ENCODE measurements around the gene RNF187. TPM values are rescaled to one million over a fixed set of nuclear protein-coding genes. Genes with fewer than 3 reads are reported as not detected.

The RNF187 gene
- total RNA-seq, 2 donors from 2014 or later, result 39.5 to 155 TPM

DNA sequence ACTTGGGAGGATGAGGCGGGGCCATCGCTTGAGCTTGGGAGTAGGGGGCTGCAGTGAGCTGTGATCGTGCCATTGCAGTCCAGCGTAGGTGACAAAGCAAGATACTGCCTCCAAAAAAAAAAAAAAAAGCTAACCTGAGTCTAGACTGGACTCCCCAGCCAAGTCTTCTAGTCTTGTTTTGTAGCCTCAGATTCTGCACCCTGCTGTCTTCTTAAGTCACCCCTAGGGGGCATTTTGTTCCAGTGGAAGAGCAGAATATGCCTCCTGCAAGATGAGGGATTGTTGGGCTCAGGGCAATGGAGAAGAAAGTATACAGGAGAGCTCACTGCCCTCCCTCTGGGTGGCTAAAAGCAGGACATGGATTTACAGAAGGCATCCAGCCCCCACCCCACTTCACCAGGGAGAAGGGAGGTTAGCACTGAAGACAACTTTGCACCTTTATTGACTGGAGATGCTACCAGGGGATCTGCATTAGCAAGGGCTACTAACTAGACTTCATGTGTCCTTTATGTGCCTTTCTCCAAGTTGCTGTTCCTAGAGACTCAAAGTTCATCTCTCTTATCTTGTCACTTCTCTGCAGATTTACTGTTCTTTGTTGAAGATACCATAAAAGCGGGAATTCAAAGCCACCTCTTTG is 15.3 kb upstream of the RNF187 start:
- Mint-ChIP-seq H3K9me3 (no peaks in the 10 kb centered on the region), H3K27ac (peak overlapping the region in 1 of 2 donors; percentile 47), H3K36me3 (no peaks in the 10 kb centered on the region)
- DNase-seq (ENCODE audit: low spot score in 2 of 2) (peak in 1 of 2 donors; percentile 20), ATAC-seq (peak; percentile 46 to 85)

DNA sequence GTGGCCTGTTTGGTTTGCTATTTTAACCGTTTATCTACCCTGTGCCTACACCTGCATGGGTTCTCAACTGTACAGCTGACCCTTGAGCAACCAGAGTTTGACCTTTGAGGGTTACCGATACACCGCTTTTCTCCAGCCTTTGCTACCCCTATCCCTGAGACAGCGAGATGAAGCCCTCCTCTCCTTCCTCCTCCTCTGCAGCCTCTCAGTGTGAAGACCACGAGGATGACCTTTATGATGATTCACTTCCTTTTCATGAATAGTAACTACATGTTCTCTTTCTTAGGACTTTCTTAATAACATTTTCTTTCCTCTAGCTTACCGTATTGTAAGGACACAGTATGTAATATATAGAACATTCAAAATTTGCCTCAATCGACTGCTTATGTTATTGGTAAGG is 14.5 kb upstream of the RNF187 start:
- DNase-seq (ENCODE audit: low spot score in 2 of 2) (peak in 1 of 2 donors; percentile 13), ATAC-seq (peak; percentile 46 to 88)
- peak overlapping the region in 1 of 2 donors; percentile 47 for H3K27ac Mint-ChIP-seq
- no peaks in the 10 kb centered on the region for H3K9me3 Mint-ChIP-seq
- H3K36me3 Mint-ChIP-seq, result no peaks in the 10 kb centered on the region

DNA sequence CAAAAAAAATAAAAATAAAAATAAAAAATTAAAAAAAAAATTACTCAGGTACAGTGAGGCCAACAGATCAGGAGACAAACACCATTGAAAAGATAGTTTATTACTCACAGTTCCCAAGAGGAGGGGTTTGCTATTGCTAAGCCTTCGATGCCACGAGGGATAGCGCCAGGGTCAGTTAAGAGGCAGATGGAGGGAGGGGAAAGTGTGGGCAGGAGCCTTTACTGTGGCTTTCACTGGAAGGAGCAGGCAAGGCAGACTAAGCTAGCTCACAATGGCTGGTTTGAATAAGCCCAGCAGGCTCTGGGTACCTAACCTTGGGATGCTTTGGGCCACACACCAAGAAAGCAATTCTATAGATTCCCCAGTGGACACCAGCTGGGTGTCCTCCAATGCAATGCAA is 12.7 kb upstream of the RNF187 start:
- Mint-ChIP-seq H3K9me3 (no peaks in the 10 kb centered on the region), H3K36me3 (no peaks in the 10 kb centered on the region), H3K27ac (no peak overlapping the region)
- no peak for DNase-seq (ENCODE audit: low spot score in 2 of 2)
- ATAC-seq, result no peak

DNA sequence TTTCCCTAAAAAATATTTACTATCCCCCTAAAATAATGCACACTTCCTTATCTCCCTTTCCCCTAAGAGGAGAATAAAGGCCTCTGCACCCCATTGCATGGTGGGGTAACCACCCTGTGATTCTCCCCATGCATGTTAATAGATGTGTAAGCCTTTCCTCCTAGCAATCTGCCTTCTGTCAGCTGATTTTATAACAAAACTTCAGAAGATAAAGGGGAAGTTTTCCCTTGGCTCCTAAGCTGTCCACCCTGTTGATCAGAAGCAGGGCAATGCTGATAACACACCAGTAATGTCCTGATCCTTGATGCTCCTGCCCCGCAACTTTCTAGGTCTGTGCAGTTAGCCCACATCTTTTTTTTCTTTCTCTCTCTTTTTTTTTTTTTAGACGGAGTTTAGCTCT is 11.4 kb upstream of the RNF187 start:
- Mint-ChIP-seq H3K36me3 (no peaks in the 10 kb centered on the region), H3K27ac (no peak overlapping the region), H3K9me3 (no peaks in the 10 kb centered on the region)
- ATAC-seq (no peak), DNase-seq (ENCODE audit: low spot score in 2 of 2) (no peak)

DNA sequence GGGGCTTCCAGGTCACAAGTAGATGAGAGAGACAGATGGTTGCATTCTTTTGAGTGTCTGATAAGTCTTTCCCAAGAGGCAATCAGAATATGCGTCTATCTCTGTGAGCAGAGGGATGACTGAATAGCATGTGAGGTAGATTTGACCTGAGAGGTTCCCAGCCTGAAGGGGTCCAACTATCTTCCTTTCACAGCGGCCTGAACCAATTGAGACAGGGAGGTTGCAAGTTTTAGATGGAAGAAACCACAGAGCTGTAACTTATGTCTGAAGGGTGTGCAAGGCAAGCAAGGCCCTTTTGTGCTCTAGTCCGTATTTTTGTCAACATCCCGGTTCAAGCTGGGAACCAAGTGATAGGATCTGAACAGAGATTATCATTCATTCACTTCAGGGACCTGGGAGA is 9.9 kb upstream of the RNF187 start:
- no peak for ATAC-seq
- DNase-seq (ENCODE audit: low spot score in 2 of 2), result no peak
- no peaks in the 10 kb centered on the region for H3K36me3 Mint-ChIP-seq
- no peaks in the 10 kb centered on the region for H3K9me3 Mint-ChIP-seq
- no peak overlapping the region for H3K27ac Mint-ChIP-seq

DNA sequence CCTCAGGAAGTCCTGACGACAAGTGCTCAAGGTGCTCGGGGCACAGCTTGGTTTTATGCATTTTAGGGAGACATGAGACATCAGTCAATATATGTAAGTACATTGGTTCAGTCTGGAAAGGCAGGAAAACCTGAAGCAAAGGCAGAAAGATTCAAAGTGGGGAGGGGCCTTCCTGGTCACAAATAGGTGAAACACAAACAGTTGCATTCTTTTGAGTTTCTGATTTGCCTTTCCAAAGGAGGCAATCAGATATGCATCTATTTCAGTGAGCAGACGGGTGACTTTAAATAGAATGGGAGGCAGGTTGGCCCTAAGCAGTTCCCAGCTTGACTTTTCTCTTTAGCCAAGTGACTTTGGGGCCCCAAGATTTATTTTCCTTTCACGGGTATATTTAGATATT is 8.9 kb upstream of the RNF187 start:
- H3K27ac Mint-ChIP-seq, result no peak overlapping the region
- no peaks in the 10 kb centered on the region for H3K9me3 Mint-ChIP-seq
- DNase-seq (ENCODE audit: low spot score in 2 of 2), result no peak
- H3K36me3 Mint-ChIP-seq, result no peaks in the 10 kb centered on the region
- ATAC-seq, result no peak

DNA sequence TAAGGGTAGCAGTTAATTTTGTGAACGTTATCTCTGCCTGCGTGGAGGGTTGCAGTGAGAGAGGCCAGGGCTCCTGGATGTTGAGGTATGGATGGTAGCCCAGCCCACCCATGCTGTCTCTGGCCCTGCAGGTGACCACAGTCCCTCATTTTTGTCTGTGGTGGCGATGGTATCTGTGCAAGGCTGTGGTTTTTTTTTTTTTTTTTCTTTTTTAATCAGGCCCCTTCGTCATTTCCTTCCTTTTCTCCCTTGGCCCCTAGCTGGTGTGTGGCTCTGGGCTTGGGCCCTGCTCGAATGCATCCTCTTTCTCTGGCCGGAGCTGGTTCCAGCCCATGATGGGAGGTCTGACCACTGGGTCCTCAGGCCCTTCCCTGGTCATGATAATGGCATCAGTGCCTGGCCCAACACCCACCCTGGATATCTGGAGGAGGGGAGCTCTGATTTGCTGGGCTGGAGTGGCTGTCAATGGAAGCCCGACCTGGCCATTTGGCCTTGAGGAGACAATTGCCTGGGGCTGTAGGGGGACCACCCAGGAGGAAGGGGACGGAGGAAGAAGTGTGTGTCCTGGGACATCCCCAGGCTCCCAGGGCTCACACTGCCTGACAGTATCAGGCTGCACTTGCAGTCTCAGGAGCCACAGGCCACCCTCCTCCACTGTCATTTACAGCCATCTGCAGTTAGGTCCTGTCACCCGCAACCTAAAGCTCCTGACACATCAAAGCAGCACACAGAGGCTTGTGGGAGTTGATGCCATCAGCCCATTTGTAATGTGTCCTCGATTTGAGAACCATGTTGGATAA is 8.1 kb upstream of the RNF187 start:
- ATAC-seq (peak; percentile 64 to 76), DNase-seq (ENCODE audit: low spot score in 2 of 2) (no peak)
- Mint-ChIP-seq H3K9me3 (no peaks in the 10 kb centered on the region), H3K27ac (peak overlapping the region in 1 of 2 donors; percentile 74), H3K36me3 (no peaks in the 10 kb centered on the region)

DNA sequence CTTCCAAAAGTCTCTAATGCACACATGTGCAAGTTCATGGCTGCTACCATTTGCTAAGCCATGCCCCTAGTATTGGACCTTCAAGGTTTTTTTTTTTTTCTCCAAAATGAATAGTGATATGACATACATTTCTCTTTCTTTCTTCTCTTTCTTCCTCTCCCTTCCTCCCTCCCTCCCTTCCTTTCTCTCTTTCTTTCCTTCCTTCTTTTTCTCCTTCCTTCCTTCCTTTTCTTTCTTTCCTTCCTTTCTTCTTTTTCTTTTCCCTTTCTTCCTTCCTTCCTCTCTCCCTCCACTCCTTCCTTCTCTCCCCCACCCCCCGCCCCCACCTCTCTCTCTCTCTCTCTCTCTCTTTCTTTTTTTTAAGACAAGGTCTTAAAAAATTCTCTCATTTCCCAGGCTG is 3.4 kb upstream of the RNF187 start:
- Mint-ChIP-seq H3K9me3 (no peaks in the 10 kb centered on the region), H3K27ac (no peak overlapping the region), H3K36me3 (peaks cover 6 to 7% of the 10 kb centered on the region in 2 donors)
- DNase-seq (ENCODE audit: low spot score in 2 of 2) (no peak), ATAC-seq (no peak)

DNA sequence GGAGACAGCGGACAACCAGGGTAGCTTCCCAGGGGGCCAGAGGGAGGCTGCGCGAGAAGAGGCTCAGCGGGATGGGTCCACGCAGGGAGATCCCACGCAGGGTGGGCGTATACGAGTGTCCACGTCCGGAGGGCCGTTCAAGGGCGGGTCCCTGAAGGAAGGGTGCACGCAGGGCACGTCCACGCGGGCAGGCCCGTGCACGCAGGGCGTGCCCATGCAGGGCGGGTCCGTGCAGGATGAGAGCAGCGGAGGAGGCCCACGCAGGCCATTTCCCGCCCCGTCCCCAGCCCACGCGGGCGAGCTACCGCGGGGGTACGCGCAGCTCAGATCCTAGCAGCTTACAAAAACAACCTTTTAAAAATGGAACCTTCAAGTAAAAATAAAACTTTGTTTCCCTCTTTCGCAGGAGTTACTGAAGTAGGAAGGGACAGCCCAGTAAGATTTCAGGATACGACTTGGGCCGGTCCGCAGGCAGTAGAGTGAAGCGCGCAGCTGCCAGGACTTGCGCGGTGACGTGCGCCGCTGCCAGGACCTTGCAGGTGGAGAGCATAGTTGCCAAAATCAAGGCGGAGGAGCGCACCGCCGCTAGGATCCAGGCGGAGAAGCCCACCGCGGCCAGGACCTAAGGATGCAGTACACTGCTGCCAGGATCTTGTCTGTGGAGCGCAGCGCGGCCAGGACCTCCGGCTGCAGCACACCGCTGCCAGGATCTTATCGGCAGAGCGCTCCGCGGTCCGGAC is 416 bp upstream of the RNF187 start:
- peak overlapping the region; percentile 99 to 100 for H3K27ac Mint-ChIP-seq
- peak; percentile 76 to 80 for ATAC-seq
- peaks cover 7 to 19% of the 10 kb centered on the region in 2 donors for H3K36me3 Mint-ChIP-seq
- DNase-seq (ENCODE audit: low spot score in 2 of 2), result peak; percentile 84 to 86
- no peaks in the 10 kb centered on the region for H3K9me3 Mint-ChIP-seq

DNA sequence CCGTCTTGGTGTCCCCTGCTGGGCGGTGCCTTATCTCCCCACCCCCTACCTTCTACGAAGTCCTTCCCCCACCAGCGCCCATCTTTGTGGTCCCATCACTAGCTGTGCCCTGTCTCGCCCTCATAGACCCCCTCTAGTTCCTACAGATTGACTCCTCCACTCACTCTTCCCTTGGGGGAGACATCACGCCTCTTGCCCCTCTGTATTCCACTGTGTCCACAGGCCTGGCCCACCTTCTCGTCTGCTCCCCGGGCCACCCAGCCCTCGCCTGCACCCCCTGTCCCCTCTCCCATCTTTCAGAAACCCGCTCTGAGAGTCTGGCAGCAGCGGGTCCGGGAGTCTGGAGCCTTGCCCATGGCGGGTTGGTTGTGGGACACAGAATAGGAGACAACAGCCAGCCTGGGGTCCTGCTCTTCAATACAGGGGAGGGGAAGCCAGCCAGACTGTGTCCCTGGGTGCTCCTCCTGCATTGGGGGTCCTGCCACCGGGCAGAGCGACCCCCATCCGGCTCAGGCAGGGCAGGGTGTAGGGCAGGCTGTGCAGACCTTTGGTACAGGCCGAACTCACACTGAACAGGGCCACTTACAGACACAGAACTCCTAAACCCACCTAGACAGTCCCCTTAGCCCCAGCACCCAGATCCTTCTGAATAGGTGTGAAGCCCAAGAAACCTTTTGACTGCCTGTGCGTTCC is 1.1 kb downstream of the RNF187 start:
- ATAC-seq, result no peak
- Mint-ChIP-seq H3K9me3 (no peaks in the 10 kb centered on the region), H3K36me3 (peaks cover 7 to 19% of the 10 kb centered on the region in 2 donors)

DNA sequence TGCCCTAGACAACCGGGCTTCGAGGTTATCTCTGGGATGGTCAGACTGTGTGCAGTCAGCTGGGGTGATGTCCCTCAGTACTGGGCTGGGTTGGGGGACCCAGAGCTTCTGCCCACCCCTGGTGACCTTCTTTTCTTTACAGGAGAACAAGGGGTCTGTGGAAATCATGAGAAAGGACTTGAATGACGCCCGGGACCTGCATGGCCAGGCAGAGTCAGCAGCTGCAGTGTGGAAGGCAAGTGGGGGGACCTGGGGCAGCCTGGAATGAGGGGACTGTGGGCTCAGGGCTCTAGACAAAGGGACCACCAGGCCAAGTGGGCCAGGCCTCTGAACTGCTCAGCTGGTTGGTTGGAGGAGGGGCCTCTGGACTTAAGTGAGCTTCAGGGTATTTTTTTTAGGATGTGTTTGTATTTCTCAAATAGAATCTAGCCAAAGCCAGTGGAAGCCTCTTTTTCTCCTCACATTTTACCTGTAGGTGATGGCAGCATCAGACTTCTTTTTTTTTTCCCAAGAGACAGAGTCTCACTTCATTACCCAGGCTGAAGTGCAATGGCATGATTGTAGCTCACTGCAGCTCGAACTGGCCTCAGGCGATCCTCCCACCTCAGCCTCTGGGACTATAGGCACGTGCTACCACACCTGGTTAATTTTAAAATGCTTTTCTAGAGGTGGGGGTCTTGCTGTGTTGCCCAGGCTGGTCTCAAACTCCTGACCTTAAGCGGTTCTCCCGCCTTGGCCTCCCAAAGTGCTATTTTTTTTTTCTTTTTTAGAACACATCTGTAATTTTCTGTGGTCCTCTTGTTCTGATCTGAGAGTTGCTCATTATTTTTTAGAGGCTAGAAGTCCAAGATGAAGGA is 1.9 kb downstream of the RNF187 start:
- Mint-ChIP-seq H3K27ac (peak overlapping the region; percentile 60 to 79), H3K36me3 (peaks cover 7 to 24% of the 10 kb centered on the region in 2 donors), H3K9me3 (no peaks in the 10 kb centered on the region)
- DNase-seq (ENCODE audit: low spot score in 2 of 2) (no peak), ATAC-seq (no peak)

More for the DNA sequence above, 1.1 kb downstream of the RNF187 start:
- no peak for DNase-seq (ENCODE audit: low spot score in 2 of 2)
- peak overlapping the region; percentile 79 to 93 for H3K27ac Mint-ChIP-seq

DNA sequence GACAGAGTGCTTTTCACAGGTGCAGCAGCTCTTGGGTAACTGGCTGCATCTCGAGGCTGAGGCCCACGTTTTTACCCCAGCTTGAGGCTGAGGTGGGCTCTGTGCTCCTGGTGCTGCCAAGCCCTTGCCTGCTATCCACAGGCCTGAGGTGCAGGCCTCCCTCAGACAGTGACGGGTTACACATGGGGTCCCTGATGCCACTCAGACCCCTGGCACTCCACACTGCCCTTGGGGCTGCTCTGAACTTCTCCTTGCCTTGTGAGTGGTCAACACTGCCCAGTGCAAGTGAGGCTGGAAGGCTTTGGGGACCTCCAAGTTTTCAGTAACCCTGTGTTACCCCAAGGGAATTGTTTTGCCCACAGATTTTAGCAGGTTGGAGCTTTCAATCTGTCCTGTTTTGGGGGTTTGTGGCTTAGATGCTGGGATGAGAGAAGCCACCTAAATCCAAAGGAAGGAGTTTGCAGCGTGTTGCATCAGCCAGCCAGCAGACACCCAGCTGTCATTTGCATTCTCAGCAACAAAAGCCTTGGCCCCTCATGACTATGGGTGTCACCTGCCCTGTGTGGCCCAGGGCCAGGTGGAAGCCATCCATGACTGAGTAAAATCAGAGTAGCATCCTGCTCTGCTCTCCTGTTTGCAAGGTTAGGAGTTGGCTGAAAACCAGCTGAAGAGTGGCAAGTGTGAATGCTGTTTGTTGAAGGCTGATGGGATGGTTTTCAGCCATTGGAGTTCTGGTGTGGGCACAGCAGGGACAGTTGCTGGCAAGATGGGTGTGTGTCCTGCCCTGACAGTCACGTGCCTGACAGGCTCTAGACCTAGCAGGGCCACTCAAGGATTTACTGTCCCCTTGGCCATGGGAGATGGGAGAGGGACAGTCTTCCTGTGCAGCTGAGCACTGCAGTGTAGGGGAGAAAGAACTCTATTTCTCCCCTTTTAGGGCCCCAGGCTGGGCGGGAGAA is 3.2 kb downstream of the RNF187 start:
- peaks cover 7 to 31% of the 10 kb centered on the region in 2 donors for H3K36me3 Mint-ChIP-seq
- DNase-seq (ENCODE audit: low spot score in 2 of 2) (no peak), ATAC-seq (no peak)
- peak overlapping the region; percentile 79 to 95 for H3K27ac Mint-ChIP-seq
- no peaks in the 10 kb centered on the region for H3K9me3 Mint-ChIP-seq

DNA sequence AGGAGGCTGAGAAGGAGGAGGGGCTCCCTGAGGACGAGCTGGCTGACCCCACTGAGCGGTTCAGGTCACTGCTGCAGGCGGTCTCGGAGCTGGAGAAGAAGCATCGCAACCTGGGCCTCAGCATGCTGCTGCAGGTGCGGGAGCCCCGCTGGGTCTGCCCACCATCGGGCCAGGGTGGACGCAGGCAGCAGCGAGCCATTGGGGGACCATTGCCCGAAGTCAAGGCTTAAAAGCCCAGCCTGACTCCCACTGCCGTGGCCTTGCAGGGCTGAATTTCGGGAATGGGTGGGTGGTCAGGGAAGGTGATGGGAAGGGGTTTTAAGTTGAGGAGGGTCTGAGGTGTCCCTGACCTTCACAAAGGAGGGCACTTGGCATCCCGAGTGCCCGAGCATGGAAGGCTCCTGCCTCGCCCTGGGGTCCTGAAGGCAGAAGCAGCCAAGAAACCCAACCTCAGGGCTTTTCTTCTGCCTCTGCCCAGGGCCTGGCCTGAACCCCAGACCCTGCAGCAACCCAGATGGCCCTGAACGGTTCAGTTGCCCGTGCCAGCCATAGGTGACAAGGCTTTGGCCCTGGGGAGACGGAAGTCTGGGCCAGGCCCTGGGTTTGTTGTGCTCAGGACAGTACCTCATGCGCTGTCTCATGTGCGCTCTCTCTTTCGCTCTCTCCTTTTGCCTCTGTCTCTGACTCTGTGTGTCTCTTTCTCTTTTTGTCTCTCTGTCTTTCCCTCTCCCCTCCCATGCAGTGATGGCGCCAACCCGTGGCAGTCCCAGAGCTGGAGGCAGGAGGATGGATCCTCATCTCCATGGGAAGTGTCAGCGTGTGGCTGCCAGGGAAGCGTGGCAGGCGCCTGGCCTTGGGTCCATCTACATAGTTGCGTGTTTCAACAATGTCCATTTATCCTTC is 6.2 kb downstream of the RNF187 start:
- ATAC-seq (no peak), DNase-seq (ENCODE audit: low spot score in 2 of 2) (no peak)
- Mint-ChIP-seq H3K36me3 (peaks cover 0 to 25% of the 10 kb centered on the region in 2 donors), H3K27ac (no peak overlapping the region), H3K9me3 (no peaks in the 10 kb centered on the region)

DNA sequence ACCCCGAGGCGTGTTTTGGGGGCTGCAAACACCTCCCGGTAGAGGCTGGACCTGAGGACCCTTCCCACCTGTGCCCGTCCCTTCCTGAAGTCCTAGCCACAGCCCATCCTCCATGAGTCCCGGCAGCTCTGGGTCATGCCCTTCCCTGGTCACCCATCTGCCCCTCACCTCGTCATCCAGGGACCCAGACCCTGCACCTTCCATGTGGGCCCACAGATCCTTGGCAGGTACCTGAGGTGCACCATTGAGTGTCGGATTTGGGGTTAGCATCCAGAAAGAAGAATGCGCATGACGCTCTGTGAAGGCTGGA is 6.8 kb downstream of the RNF187 start:
- DNase-seq (ENCODE audit: low spot score in 2 of 2) (no peak), ATAC-seq (no peak)
- Mint-ChIP-seq H3K27ac (no peak overlapping the region), H3K9me3 (no peaks in the 10 kb centered on the region), H3K36me3 (peaks cover 0 to 25% of the 10 kb centered on the region in 2 donors)
